Calu3 (cell line): Measurements from ENCODE around the gene NPR2. TPM values are rescaled to one million over a fixed set of nuclear protein-coding genes. Genes with fewer than 3 reads are reported as not detected.

Experiments used
- BruUV-seq: library from RNA; stranded (reverse); fragments of 400-500 nt; replicated peaks from 2 replicates; lab custom pipeline; 2021; lab: Mats Ljungman, UMichigan
- CTCF ChIA-PET: fragments of 300-600 bp; sonication (Branson Sonifier 250); formaldehyde crosslinking; loops from one replicate; lab custom pipeline; 2022; ENCODE audit warnings: antibody characterized with exemption; lab: Charles Lee
- DNase-seq: peaks from one replicate; pipeline ENCODE4 v3.0.0; 2022
- H3K27ac Mint-ChIP-seq: one replicate; pipeline ENCODE4 v1.8.0; 2022; ENCODE audit warnings: mixed read lengths; ENCODE audit not compliant: unreplicated experiment
- H3K27me3 Mint-ChIP-seq: one replicate; pipeline ENCODE4 v1.8.0; 2022; ENCODE audit warnings: mixed read lengths; ENCODE audit not compliant: unreplicated experiment
- H3K36me3 Mint-ChIP-seq: one replicate; pipeline ENCODE4 v1.8.0; 2022; ENCODE audit warnings: mild to moderate bottlenecking, moderate library complexity, mixed read lengths; ENCODE audit not compliant: insufficient read depth, unreplicated experiment
- H3K4me1 Mint-ChIP-seq: one replicate; pipeline ENCODE4 v1.8.0; 2022; ENCODE audit warnings: mild to moderate bottlenecking, low read depth, mixed read lengths; ENCODE audit not compliant: unreplicated experiment
- H3K4me3 Mint-ChIP-seq: one replicate; pipeline ENCODE4 v1.8.0; 2022; ENCODE audit warnings: mild to moderate bottlenecking, low read depth, moderate library complexity, mixed read lengths; ENCODE audit not compliant: unreplicated experiment
- H3K9me3 Mint-ChIP-seq: one replicate; pipeline ENCODE4 v1.8.0; 2022; ENCODE audit warnings: low read depth, mixed read lengths; ENCODE audit not compliant: unreplicated experiment
- intact Hi-C: fragments of 100-400 bp; cut with micrococcal nuclease; formaldehyde crosslinking; loops from one replicate; pipeline ENCODE4 v1.10.0; 2022; ENCODE audit not compliant: unreplicated experiment
- total RNA-seq: library from RNA; stranded (reverse); gene quantifications from 2 replicates; pipeline ENCODE4 v1.2.3, GENCODE V29; 2022
- TF ChIP-seq, protein P1 (sequence below): fragments of 200-600 bp; IDR thresholded peaks from one replicate; pipeline ENCODE4 v1.8.0; 2022; ENCODE audit warnings: antibody characterized with exemption; ENCODE audit not compliant: unreplicated experiment

Gene NPR2
- total RNA-seq, 1 experiment from 2014 or later, result 19.2 TPM

GRCh38 chr9:35798658-35799374 lies 7.4 kb downstream of the NPR2 start:
- no peak for DNase-seq
- TF ChIP-seq, protein P1, sequence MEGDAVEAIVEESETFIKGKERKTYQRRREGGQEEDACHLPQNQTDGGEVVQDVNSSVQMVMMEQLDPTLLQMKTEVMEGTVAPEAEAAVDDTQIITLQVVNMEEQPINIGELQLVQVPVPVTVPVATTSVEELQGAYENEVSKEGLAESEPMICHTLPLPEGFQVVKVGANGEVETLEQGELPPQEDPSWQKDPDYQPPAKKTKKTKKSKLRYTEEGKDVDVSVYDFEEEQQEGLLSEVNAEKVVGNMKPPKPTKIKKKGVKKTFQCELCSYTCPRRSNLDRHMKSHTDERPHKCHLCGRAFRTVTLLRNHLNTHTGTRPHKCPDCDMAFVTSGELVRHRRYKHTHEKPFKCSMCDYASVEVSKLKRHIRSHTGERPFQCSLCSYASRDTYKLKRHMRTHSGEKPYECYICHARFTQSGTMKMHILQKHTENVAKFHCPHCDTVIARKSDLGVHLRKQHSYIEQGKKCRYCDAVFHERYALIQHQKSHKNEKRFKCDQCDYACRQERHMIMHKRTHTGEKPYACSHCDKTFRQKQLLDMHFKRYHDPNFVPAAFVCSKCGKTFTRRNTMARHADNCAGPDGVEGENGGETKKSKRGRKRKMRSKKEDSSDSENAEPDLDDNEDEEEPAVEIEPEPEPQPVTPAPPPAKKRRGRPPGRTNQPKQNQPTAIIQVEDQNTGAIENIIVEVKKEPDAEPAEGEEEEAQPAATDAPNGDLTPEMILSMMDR, result no peak
- intact Hi-C loops, result no loop called here
- Mint-ChIP-seq H3K4me3 (no peak overlapping the region), H3K9me3 (no peaks in the 10 kb centered on the region), H3K27ac (no peak overlapping the region), H3K27me3 (no peaks in the 10 kb centered on the region), H3K36me3 (peaks cover 4% of the 10 kb centered on the region), H3K4me1 (peaks cover 18% of the 10 kb centered on the region)
- BruUV-seq, result no TSS peak
- CTCF ChIA-PET, result no interaction called here

DNA sequence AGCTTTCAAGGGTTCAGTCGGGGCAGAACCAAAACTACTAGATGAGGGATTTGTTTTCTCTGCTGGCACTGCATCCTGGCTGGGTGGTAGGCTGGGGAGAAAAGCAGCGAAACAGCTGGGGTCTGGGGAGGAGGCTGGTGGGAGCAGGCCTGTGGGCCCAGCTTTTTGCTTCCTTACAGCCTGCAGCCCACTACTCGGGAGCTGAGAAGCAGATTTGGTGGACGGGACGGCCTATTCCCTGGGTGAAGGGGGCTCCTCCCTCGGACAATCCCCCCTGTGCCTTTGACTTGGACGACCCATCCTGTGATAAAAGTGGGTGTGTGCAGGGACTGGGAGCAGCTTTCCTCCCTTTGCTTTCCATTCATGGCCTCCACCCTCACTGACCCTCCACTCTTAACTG lies 9.1 kb downstream of the NPR2 start:
- TF ChIP-seq, protein P1, result no peak
- Mint-ChIP-seq H3K27me3 (no peaks in the 10 kb centered on the region), H3K9me3 (no peaks in the 10 kb centered on the region), H3K27ac (no peak overlapping the region), H3K36me3 (peaks cover 4% of the 10 kb centered on the region), H3K4me3 (no peak overlapping the region), H3K4me1 (peaks cover 4% of the 10 kb centered on the region)
- DNase-seq, result no peak
- BruUV-seq, result no TSS peak
- CTCF ChIA-PET, result no interaction called here
- intact Hi-C loops, result no loop called here

DNA sequence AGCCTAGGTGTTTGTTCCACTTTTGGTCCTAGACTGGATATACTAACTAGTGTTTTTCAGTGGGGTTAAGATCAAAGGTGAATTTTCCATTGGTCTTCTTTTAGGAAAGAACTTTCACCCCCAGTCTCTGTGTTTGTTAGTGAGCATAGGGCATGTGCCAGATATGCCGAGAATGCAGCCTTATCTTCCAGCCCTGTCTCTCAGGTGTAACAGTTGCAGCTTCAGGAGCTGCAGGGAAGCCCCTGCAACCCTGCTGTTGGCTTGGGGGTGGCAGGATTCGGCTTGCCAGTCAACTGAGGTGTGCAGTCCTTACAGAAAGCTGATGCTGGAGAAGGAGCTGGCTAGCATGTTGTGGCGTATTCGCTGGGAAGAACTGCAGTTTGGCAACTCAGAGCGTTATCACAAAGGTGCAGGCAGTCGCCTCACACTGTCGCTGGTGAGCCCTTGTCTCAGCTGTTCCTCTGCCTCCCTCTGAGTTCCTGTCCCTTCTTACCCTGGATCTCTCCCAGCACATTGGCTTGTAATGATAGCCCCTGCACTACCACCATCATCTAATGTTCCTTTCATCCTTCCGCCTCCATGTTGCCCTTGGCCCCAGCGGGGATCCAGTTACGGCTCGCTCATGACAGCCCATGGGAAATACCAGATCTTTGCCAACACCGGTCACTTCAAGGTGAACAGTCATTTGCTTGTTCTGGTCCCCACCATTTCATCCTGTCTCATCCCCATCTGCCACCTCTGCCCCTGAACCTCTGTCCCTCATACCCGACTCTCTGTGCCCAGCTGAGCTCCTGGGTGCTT lies 10.1 kb downstream of the NPR2 start:
- no TSS peak for BruUV-seq
- Mint-ChIP-seq H3K4me3 (no peak overlapping the region), H3K4me1 (no peaks in the 10 kb centered on the region), H3K9me3 (no peaks in the 10 kb centered on the region), H3K36me3 (peaks cover 4% of the 10 kb centered on the region), H3K27me3 (no peaks in the 10 kb centered on the region), H3K27ac (no peak overlapping the region)
- intact Hi-C loops, result no loop called here
- DNase-seq, result no peak
- CTCF ChIA-PET, result interaction anchor here (0.7 kb wide), 1 partner anchor 18 kb away, joined by 3 read pairs; no protein-coding TSS in a partner anchor
- TF ChIP-seq, protein P1, result no peak

DNA sequence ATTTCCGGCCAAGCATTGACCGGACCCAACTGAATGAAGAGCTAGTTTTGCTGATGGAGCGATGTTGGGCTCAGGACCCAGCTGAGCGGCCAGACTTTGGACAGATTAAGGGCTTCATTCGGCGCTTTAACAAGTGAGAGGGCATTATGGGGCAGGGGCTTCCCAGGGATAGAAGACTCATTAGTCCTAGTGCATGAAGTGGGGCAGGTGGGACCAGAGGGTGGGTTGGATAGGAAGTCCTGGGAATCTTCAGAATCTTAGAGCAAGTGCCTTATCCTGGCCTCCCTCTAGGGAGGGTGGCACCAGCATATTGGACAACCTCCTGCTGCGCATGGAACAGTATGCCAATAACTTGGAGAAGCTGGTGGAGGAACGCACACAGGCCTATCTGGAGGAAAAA lies 14.7 kb downstream of the NPR2 start:
- BruUV-seq, result no TSS peak
- no peak overlapping the region for H3K27ac Mint-ChIP-seq
- no peak for DNase-seq
- H3K27me3 Mint-ChIP-seq, result no peaks in the 10 kb centered on the region
- CTCF ChIA-PET, result no interaction called here
- H3K9me3 Mint-ChIP-seq, result no peaks in the 10 kb centered on the region
- H3K4me3 Mint-ChIP-seq, result no peak overlapping the region
- TF ChIP-seq, protein P1, result no peak
- intact Hi-C loops, result no loop called here
- H3K4me1 Mint-ChIP-seq, result no peaks in the 10 kb centered on the region
- peaks cover 8% of the 10 kb centered on the region for H3K36me3 Mint-ChIP-seq
